ENCODE data around the gene CHRNA4.

The CHRNA4 gene

GRCh38 chr20:63331741-63332400 lies 29.3 kb downstream of the CHRNA4 start:
- DNase-seq, result no peak

DNA sequence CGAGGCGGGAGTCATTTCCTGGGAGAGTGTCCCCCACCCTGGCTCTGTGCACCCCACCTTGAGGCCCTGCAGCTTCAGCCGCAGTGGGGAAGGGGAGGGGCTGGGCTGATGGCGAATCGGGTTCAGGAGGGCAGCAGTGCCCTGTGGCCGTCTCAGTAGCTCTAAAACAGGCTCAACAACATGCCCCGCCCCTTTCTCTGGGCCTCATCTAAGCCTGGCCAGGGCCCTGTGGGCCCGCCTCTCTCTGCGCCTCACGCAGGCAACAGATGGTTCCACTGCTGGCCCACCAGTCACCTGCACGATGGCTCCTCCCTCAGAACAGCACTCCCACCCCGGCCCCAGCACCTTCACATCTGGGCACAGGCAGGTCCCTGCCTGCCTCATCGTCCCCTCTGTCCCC lies 30.2 kb downstream of the CHRNA4 start:
- no peak for DNase-seq

GRCh38 chr20:63330084-63330760 lies 30.9 kb downstream of the CHRNA4 start:
- no peak for DNase-seq

- DNase-seq, result no peak
Observed at GRCh38 chr20:63329331-63330083, 31.6 kb downstream of the CHRNA4 start.

DNA sequence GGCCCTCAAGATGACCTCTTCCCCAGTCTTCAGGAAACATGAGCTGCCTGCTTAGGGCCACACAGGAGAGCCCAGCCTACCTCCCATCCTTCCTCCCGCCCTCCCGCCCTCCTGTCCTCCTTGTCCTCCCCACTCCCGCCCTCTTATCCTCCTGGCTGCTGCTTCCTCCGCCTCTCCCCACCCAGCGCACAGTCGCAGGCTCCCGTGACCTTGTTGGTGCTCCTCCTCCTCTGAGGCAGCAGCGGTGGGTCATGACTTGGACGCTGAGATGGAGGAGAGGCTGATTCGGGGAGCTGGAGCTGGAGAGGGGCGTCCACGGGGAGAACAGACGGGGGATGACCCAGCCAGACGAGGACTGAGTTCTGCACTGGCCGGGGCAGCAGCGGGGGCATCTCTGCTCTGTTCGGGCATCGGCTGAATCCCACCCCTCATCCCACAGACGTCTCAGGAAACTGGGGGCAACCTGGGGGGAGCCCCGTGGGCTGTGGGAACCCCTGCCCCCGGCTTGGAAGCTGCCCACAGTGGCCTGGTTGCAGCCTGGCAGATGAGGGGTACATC lies 32.4 kb downstream of the CHRNA4 start:
- no peak for DNase-seq

DNA sequence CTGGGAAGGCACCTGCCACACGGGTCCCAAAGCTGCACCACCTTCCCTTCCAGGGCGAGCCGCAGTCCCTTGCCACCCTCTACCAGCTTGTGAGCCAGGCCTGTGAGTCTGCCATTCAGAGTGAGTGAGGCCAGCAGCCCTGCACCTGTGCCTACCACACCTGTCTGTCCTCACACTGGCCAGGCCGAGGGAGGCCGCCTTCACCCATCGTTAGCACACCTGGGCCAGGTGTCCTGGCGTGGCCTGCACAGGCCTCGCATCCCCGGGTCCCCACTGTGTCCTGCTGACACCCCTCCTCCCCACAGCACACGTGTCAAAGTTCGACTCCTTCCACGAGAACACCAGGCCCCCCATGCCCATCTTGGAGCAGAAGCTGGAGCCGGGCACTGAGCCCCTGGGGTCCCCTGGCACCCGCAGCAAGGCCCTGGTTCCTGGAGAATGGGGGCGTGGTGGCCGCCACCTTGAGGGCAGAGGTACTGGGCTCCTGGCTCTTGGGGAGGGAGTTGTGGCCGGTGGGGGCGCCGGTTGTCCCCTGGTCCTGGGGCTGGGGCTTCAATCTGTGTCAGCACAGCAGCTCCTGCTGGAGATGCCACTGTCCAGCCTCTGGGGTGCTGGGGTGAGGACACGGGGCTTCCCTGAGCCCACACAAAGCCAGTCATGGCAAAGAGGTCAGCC lies 33.0 kb downstream of the CHRNA4 start:
- no peak for DNase-seq

- no peak for DNase-seq
Observed at GRCh38 chr20:63327231-63327745, 33.9 kb downstream of the CHRNA4 start.

DNA sequence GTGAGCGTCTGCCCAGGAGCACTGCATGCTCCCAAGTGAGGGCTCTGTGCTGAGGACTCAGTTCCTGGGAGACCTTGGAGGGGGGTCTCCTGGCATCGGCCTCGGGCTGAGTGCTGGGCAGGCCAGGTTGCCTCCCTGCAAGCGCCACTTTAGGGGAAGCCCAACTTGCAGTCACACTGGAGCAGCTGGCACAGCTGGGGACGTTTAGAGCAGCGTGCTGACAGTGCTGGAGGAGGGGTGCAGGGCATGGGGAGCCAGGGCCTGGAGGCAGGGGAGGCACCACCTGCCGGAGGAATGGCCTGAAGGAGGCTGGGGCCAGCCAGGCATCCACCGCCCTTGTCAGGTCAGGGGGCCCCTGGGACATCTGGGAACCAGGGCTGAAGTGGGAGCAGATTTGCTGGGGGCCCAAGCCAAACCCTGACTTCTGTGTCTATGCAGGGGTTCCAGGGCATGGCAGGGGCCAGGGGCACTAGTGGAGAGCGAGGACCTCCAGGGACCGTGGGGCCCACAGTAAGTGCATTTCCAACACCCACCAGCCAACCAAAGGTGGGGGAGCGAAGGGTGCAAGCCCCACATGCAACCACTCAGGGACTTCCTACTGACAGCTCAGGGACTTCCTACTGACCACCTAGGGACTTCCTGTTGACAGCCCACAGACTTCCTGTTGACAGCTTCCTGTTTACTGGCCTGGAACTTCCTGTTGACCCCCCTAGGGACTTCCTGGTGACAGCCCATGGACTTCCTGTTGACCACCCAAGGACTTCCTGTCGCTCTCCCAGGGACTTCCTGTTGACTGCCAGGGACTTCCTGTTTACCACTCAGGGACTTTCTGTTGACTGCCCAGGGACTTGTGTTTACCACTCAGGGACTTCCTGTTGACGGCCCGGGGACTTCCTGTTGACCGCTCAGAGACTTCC lies 34.6 kb downstream of the CHRNA4 start:
- DNase-seq, result no peak

- DNase-seq, result no peak
Observed at GRCh38 chr20:63325554-63326313, 35.4 kb downstream of the CHRNA4 start.

DNA sequence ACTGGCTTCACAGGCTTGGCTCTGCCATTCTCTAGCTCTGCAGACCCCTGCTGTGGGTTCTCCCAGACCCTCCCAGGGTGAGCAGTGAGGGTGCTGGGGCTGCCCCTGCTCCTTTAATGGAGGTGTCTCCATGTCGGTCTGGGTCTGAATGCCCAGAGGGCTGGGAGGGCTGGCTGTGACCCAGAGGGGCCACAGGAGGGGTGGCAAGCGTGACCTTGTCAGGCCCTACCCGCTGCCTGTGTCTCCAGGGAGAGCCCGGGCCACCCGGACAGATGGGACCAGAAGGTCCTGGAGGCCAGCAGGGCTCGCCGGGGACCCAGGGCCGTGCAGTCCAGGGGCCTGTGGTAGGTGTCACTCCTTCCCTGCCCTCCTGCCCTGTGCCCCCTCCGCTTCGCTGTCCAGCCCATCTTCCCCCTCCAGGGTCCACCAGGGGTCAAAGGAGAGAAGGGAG lies 36.1 kb downstream of the CHRNA4 start:
- DNase-seq, result no peak

- no peak for DNase-seq
Observed at GRCh38 chr20:63323357-63323981, 37.7 kb downstream of the CHRNA4 start.

DNA sequence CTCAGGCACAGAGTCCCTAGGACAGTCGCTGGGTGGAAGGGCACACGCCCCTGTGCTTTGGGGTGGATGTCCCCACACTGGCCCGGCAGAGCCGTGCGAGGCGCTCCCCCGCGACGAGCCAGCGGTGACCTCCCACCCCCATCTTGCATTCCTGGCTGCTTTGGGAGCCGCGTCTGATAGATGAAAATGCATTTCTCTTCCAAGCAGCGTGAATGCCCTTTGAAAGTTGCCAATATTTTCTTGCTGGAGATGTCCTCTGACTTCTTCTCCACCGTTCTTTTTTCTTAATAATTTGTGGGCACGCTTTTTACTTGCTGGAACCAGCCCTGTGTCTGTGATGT lies 38.2 kb downstream of the CHRNA4 start:
- no peak for DNase-seq

DNA sequence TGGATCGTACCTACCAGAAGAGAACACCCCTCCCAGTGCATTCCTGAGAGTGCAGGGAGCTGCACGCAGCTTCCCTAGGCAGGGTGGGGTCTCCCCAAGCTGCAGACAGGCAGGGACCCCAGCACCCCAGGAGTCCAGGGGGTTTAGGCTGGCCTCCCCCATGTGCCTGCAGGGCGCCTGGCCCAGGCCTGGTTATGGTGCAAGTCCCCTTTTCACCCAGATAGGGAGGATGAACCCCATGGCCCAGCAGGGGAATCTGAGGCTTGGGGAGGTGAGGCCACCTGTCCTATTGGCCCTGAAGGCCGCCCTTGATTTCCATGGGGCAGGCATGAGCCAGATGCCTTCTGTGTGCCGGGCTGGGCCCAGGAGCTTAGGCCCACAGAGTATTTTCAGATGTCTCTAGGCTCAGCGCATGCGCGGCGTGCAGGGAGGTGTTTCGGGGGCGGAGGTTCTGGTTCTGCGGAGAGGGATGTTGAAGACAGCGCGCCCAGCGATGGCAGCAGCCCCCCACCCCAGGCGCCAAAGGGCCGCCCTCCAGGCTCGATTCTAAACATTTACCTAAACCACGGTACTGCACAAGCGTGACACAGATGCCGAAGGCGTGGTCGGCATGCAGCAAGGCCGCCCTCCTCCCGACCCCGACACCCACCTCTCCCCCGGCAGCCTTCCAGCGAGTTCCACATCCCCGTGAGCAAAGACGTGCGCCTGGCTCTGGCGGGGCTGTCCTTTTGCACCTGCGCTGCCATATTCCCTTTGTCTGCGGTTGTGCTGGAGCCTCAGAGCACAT lies 38.8 kb downstream of the CHRNA4 start:
- DNase-seq, result no peak

DNA sequence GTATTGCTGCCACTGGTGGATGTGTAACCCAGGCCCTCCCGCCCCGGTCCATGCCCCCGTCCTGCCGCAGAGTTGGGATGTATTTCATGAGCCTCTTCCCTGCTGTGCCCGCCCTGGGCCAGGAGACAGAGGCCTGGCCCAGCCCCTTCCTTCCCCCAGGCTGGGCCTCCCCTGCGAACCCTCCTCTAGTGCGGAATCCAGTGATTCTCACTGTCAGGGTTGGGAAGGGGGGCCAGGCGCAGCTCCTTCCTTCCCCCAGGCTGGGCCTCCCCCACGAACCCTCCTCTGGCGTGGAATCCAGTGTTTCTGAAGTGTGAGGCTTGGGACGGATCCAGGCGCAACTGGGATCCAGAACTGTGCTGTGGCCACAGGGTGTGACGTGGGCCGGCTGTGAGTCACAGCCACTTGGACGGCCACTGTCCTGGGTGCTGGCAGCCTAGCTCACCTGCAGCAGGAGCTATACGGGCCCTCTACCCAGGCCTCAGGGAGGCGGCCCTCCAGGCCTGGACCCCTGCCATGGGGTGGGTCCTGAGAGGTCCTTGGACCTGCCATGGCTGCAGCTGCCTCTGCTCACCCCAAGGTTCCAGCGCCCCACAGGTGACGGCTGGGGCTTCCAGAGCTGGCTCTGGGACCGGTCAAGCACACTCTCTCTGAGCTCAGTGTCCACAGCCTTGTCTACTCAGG lies 39.9 kb downstream of the CHRNA4 start:
- DNase-seq, result no peak

DNA sequence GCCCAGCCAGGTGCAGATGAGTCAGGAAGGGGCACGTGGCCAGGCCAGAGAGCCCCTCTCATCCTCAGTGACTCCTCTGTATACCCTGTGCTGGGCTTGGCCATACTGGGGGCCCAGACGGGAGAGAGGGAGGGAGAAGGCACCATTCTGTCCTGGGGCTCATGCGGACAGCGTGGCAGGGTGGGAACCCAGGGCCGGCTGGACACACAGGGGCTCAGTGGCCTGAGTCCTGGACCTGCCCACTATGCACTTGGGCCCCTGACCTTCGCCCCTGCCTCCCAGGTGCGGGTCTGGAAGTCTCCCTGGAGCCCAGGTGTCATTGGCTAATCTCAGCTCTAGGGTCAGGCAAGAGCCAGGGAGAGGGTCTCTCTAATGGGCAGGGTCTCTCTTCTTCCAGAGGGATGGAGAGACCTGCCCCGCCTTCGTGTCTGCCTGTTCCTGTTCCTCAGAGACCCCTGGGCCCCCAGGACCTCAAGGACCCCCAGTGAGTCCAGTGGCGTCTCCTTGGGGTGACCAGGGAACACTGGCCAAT lies 40.5 kb downstream of the CHRNA4 start:
- DNase-seq, result no peak

- DNase-seq, result no peak
Observed at GRCh38 chr20:63320041-63320511, 41.1 kb downstream of the CHRNA4 start.

DNA sequence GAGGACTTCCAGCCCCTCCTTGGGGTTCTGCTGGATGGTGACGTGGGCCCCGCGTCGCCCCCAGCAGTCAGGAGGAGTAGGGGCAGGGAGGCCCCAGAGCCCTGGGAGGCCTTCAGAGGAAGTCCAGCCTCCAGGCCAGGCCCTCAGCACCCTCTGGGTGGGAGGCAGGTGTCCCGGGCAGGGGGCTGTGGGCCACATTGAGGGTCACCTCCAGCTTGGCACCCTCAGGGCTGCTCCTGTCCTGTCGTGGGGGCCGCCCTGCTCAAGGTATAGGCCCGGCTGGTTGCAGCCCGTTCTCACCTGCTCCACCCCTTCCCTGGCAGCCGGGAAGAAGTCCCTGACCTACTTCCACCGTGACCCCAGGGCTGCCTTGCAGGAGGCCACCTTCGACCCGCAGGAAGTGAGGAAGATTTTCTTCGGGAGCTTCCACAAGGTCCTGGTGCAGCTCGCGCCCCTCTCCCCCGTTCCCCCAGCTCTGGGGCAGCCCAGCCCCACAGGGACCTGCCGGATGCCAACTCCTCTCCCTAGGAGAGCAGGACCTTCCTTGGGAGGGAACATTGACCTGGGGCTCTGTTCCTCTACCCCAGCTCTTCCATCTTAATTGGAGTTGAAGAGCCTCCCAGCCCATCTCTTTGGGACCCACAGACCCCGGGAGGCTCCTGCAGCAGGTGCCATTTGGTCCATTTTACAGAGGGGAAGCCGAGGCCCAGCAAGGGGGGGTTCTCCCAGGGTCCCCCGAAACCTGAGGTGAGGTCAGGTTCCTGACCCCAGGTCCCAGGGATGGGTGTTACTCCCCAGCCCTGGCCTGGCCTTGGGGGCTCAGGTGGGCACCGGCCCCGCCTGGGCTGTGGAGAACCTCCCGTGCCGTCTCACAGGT lies 41.7 kb downstream of the CHRNA4 start:
- no peak for DNase-seq
